Breast epithelium (tissue), 4 donors: Measurements from ENCODE around the gene NEK5. TPM values are rescaled to one million over a fixed set of nuclear protein-coding genes. Genes with fewer than 3 reads are reported as not detected.
A peak's percentile ranks its signal among the peaks of the same experiment; 100 is the strongest.

ENCODE experiments used
- DNase-seq, 2 donors: peaks; one replicate each; pipeline ENCODE4 v3.0.0-alpha.2; 2019; ENCODE audit warnings: low spot score in 2 of 2
- H3K27ac ChIP-seq, 2 donors: fragments of 200-600 bp; sonication (generic) in 1 of 2; one replicate each; pipeline ENCODE4 v1.5.1; 2016 to 2019; ENCODE audit warnings: mild to moderate bottlenecking in 1 of 2
- H3K27me3 ChIP-seq, 2 donors: fragments of 200-600 bp; sonication (generic) in 1 of 2; one replicate each; pipeline versions ENCODE4 v1.5.1 to v1.6.0; 2017 to 2019; ENCODE audit warnings: control low read depth in 1 of 2, mild to moderate bottlenecking in 1 of 2
- H3K36me3 ChIP-seq: fragments of 200-600 bp; one replicate; pipeline ENCODE4 v1.5.1; 2019
- H3K4me1 ChIP-seq, 2 donors: fragments of 200-600 bp; sonication (generic); one replicate each; pipeline ENCODE4 v1.5.1; 2016 to 2019; ENCODE audit warnings: control low read depth in 1 of 2
- H3K4me3 ChIP-seq, 3 donors: fragments of 200-600 bp; sonication (generic); 1 replicate in 2 of 3; 2 replicates in 1 of 3; pipeline ENCODE4 v1.5.1; 2016 to 2019; ENCODE audit warnings: mild to moderate bottlenecking in 3 of 3, moderate library complexity in 2 of 3
- H3K9me3 ChIP-seq, 2 donors: fragments of 200-600 bp; sonication (generic) in 1 of 2; one replicate each; pipeline ENCODE4 v1.5.1; 2016 to 2019; ENCODE audit warnings: control low read depth in 1 of 2
- CTCF ChIP-seq, 3 donors: fragments of 450-650 bp; IDR thresholded peaks; one replicate each; pipeline ENCODE4 v1.5.1; 2016 to 2017; ENCODE audit warnings: antibody characterized with exemption in 3 of 3, mild to moderate bottlenecking in 3 of 3, moderate library complexity in 3 of 3
- POLR2A ChIP-seq: fragments of 450-650 bp; IDR thresholded peaks from one replicate; pipeline ENCODE4 v1.6.1; 2016; ENCODE audit warnings: antibody characterized with exemption, mild to moderate bottlenecking, moderate library complexity
- POLR2AphosphoS5 ChIP-seq, 3 donors: sonication (generic); formaldehyde crosslinking; IDR thresholded peaks; one replicate each; pipeline ENCODE4 v1.6.1; 2017; ENCODE audit warnings: antibody characterized with exemption in 3 of 3
- intact Hi-C: fragments of 100-400 bp; cut with DNase I; formaldehyde crosslinking; loops from one replicate; pipeline ENCODE4 v1.15.1; 2023; ENCODE audit warnings: low total_unique reads
- total RNA-seq, 3 donors: library from RNA; depleted of rRNA; stranded (reverse); fragments of >200 nt; gene quantifications; one replicate each; pipeline ENCODE4 v1.1.0, GENCODE V29; 2016

The NEK5 gene
- total RNA-seq, 3 donors from 2014 or later = 0.16 to 2.9 (median 0.98) TPM

GRCh38 chr13:52012512-52012836 is 116.4 kb downstream of the NEK5 start:
- no peaks in the 10 kb centered on the region for H3K9me3 ChIP-seq
- no peaks in the 10 kb centered on the region for H3K4me1 ChIP-seq
- TF ChIP-seq POLR2AphosphoS5 (IDR thresholded peaks at IDR 0.05) (no peak), CTCF (IDR thresholded peaks at IDR 0.05) (no peak), POLR2A (no peak)
- no peaks in the 10 kb centered on the region for H3K27me3 ChIP-seq
- peak overlapping the region in 1 of 2 donors; percentile 79 for H3K27ac ChIP-seq
- intact Hi-C loops = no loop called here
- H3K4me3 ChIP-seq = peak overlapping the region; percentile 94 to 98 (median 97)
- no peak for DNase-seq
- H3K36me3 ChIP-seq = no peaks in the 10 kb centered on the region

- Histone ChIP-seq H3K27me3 (no peaks in the 10 kb centered on the region), H3K4me3 (peak within 1 kb of the TSS; percentile 94 to 98 (median 97)), H3K9me3 (no peaks in the 10 kb centered on the region), H3K27ac (peak within 1 kb of the TSS; percentile 75 to 79), H3K36me3 (no peaks in the 10 kb centered on the region), H3K4me1 (no peaks in the 10 kb centered on the region)
- peak; percentile 45 to 80 (median 47) for TF ChIP-seq POLR2AphosphoS5 (IDR thresholded peaks at IDR 0.05)
- no peak for TF ChIP-seq POLR2A
- DNase-seq = peak; percentile 99
- intact Hi-C loops = no loop called here
These were observed 117.0 kb downstream of the NEK5 start, which contains the start of gene ALG11 for GRCh38 chr13:52011632-52012511. TSS of gene ALG11 (plus strand) at chr13:52012398. CDS start at chr13:52012419, 21 bp downstream.

GRCh38 chr13:52010890-52011631 is 117.8 kb downstream of the NEK5 start, which contains the start of gene ATP7B:
TSS of gene ATP7B (minus strand) at chr13:52011450. CDS start at chr13:52011337, 113 bp downstream.
- no peak for TF ChIP-seq POLR2AphosphoS5 (IDR thresholded peaks at IDR 0.05)
- no peak for TF ChIP-seq POLR2A
- no peak for TF ChIP-seq CTCF (IDR thresholded peaks at IDR 0.05)
- intact Hi-C loops = no loop called here
- Histone ChIP-seq H3K27ac (peak within 1 kb of the TSS; percentile 75 to 79), H3K36me3 (no peaks in the 10 kb centered on the region), H3K9me3 (no peaks in the 10 kb centered on the region), H3K4me3 (peak within 1 kb of the TSS; percentile 94 to 98 (median 97)), H3K4me1 (no peaks in the 10 kb centered on the region), H3K27me3 (no peaks in the 10 kb centered on the region)
- DNase-seq = no peak

- H3K4me3 ChIP-seq = no peak overlapping the region
- intact Hi-C loops = no loop called here
- H3K27me3 ChIP-seq = no peaks in the 10 kb centered on the region
- H3K27ac ChIP-seq = no peak overlapping the region
- H3K36me3 ChIP-seq = no peaks in the 10 kb centered on the region
- H3K4me1 ChIP-seq = no peaks in the 10 kb centered on the region
- H3K9me3 ChIP-seq = no peaks in the 10 kb centered on the region
- no peak for DNase-seq
- TF ChIP-seq POLR2AphosphoS5 (IDR thresholded peaks at IDR 0.05) (no peak), CTCF (IDR thresholded peaks at IDR 0.05) (no peak), POLR2A (no peak)
These were observed 118.9 kb downstream of the NEK5 start for GRCh38 chr13:52009946-52010345.

- no peak for TF ChIP-seq POLR2A
- no peak for TF ChIP-seq CTCF (IDR thresholded peaks at IDR 0.05)
- no peak for TF ChIP-seq POLR2AphosphoS5 (IDR thresholded peaks at IDR 0.05)
- intact Hi-C loops = no loop called here
- H3K4me3 ChIP-seq = no peak overlapping the region
- H3K9me3 ChIP-seq = no peaks in the 10 kb centered on the region
- H3K27me3 ChIP-seq = no peaks in the 10 kb centered on the region
- no peak overlapping the region for H3K27ac ChIP-seq
- no peaks in the 10 kb centered on the region for H3K4me1 ChIP-seq
- no peak for DNase-seq
- no peaks in the 10 kb centered on the region for H3K36me3 ChIP-seq
These were observed 122.2 kb downstream of the NEK5 start for GRCh38 chr13:52006523-52007245.
